ES-I3 (cell line): ENCODE data around the gene SPTBN1.

Source experiments
- H3K36me3 ChIP-seq: 2 replicates; pipeline ENCODE4 v1.6.1; 2013; ENCODE audit warnings: mild to moderate bottlenecking, low read length, control low read depth, moderate library complexity; ENCODE audit not compliant: insufficient read depth
- H3K4me1 ChIP-seq: 2 replicates; pipeline ENCODE4 v1.6.1; 2013; ENCODE audit warnings: mild to moderate bottlenecking, control low read depth, low read length; ENCODE audit not compliant: insufficient read depth
- H3K9ac ChIP-seq: 2 replicates; pipeline ENCODE4 v1.6.1; 2013; ENCODE audit warnings: low read depth, mild to moderate bottlenecking, low read length, moderate library complexity
- H3K9me3 ChIP-seq: 2 replicates; pipeline ENCODE4 v1.6.1; 2013; ENCODE audit warnings: mild to moderate bottlenecking, low read length, moderate library complexity; ENCODE audit not compliant: control insufficient read depth, insufficient read depth

Gene SPTBN1

GRCh38 chr2:54652540-54652939 lies 196.4 kb downstream of the SPTBN1 start:
- Histone ChIP-seq H3K9me3 (no peaks in the 10 kb centered on the region), H3K4me1 (no peaks in the 10 kb centered on the region), H3K36me3 (peaks cover 35% of the 10 kb centered on the region), H3K9ac (no peak overlapping the region)

DNA sequence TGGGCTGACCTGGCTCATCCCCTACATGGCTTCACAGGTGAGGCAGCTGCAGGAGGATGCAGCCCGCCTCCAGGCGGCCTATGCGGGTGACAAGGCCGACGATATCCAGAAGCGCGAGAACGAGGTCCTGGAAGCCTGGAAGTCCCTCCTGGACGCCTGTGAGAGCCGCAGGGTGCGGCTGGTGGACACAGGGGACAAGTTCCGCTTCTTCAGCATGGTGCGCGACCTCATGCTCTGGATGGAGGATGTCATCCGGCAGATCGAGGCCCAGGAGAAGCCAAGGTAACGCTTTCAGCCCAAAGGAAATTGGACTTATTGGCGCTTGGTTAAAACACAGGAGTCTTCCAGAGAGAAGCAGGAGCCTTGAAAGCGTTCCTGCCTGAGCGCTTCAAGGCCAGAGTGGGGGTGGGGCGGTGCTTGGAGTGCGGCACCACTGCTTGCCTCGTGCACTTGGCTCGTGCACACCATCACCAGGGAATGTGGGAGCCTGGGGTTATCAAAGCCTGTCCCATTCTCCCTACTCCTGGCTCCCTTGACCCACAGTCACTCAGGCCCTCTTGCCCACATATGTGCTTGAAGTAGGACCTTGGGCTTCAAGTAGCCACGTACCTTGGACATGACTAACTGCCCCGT lies 197.6 kb downstream of the SPTBN1 start:
- Histone ChIP-seq H3K9ac (no peak overlapping the region), H3K36me3 (peaks cover 39% of the 10 kb centered on the region), H3K4me1 (no peaks in the 10 kb centered on the region), H3K9me3 (no peaks in the 10 kb centered on the region)

- H3K36me3 ChIP-seq, result peaks cover 36% of the 10 kb centered on the region
- no peaks in the 10 kb centered on the region for H3K4me1 ChIP-seq
- no peaks in the 10 kb centered on the region for H3K9me3 ChIP-seq
- H3K9ac ChIP-seq, result no peak overlapping the region
Observed at GRCh38 chr2:54655046-54655809, 199.1 kb downstream of the SPTBN1 start.

- H3K9me3 ChIP-seq, result no peaks in the 10 kb centered on the region
- H3K36me3 ChIP-seq, result peaks cover 34% of the 10 kb centered on the region
- H3K4me1 ChIP-seq, result no peaks in the 10 kb centered on the region
- no peak overlapping the region for H3K9ac ChIP-seq
Observed at GRCh38 chr2:54656863-54657262, 200.7 kb downstream of the SPTBN1 start.

DNA sequence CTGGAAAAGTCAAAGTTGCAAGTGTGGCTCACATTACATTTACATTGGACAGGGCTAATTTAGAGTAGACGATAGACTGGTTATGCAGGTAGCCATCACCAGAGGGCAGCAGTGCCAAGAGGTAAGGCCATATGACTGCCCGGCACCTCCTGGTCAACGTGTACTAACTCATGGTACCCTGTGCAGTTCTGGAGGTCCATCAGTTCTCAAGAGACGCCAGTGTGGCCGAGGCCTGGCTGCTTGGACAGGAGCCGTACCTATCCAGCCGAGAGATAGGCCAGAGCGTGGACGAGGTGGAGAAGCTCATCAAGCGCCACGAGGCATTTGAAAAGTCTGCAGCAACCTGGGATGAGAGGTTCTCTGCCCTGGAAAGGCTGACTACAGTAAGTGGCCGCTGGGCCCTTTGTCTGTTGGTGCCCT lies 201.5 kb downstream of the SPTBN1 start:
- H3K9ac ChIP-seq, result no peak overlapping the region
- H3K4me1 ChIP-seq, result no peaks in the 10 kb centered on the region
- H3K9me3 ChIP-seq, result no peaks in the 10 kb centered on the region
- H3K36me3 ChIP-seq, result peaks cover 35% of the 10 kb centered on the region

GRCh38 chr2:54658564-54659071 lies 202.5 kb downstream of the SPTBN1 start:
- Histone ChIP-seq H3K36me3 (peaks cover 38% of the 10 kb centered on the region), H3K9me3 (no peaks in the 10 kb centered on the region), H3K4me1 (no peaks in the 10 kb centered on the region), H3K9ac (no peak overlapping the region)

DNA sequence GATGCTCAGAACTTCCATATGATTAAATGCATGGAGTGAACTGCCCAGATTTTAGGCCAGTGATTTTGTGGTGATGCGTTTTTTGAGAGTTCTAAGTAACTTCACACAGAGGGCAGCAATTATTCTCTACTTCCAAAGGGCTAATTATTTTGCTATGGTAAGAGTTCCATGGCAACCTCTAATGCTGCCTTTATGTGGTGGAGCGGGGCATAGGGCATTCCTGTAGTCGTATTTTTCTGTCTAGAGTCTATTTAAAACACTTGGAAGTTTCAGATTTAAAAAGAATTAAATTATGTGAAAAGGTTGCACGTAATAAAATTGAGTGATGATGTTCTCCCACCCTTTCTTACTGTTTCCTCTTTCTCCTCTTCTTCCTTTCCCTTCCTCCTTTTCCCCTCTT lies 203.4 kb downstream of the SPTBN1 start:
- H3K9ac ChIP-seq, result no peak overlapping the region
- H3K9me3 ChIP-seq, result no peaks in the 10 kb centered on the region
- no peaks in the 10 kb centered on the region for H3K4me1 ChIP-seq
- H3K36me3 ChIP-seq, result peaks cover 33% of the 10 kb centered on the region

- H3K4me1 ChIP-seq, result peaks cover 6% of the 10 kb centered on the region
- H3K36me3 ChIP-seq, result peaks cover 30% of the 10 kb centered on the region
- H3K9ac ChIP-seq, result no peak overlapping the region
- H3K9me3 ChIP-seq, result no peaks in the 10 kb centered on the region
Observed at GRCh38 chr2:54660752-54661151, 204.6 kb downstream of the SPTBN1 start.

GRCh38 chr2:54663424-54664030 lies 207.4 kb downstream of the SPTBN1 start:
- peaks cover 24% of the 10 kb centered on the region for H3K36me3 ChIP-seq
- no peaks in the 10 kb centered on the region for H3K9me3 ChIP-seq
- no peak overlapping the region for H3K9ac ChIP-seq
- H3K4me1 ChIP-seq, result peaks cover 10% of the 10 kb centered on the region

DNA sequence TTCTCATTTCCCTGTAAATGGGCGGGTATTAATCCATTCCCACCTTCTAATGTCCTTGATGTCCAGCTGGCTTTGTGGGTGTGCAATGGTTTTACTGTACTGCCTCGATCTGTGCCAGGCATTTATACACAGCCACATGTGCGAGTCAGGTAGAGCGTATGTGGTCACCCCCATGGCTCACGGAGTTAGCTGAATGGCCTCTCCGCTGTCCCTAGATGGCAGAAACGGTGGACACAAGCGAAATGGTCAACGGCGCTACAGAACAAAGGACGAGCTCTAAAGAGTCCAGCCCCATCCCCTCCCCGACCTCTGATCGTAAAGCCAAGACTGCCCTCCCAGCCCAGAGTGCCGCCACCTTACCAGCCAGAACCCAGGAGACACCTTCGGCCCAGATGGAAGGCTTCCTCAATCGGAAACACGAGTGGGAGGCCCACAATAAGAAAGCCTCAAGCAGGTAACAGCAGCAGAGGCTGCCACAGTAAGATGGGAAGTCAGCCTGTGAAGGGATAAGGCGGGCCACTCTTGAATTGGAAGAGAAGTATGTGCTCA lies 208.2 kb downstream of the SPTBN1 start:
- peaks cover 17% of the 10 kb centered on the region for H3K36me3 ChIP-seq
- H3K9ac ChIP-seq, result no peak overlapping the region
- peaks cover 10% of the 10 kb centered on the region for H3K4me1 ChIP-seq
- H3K9me3 ChIP-seq, result no peaks in the 10 kb centered on the region

DNA sequence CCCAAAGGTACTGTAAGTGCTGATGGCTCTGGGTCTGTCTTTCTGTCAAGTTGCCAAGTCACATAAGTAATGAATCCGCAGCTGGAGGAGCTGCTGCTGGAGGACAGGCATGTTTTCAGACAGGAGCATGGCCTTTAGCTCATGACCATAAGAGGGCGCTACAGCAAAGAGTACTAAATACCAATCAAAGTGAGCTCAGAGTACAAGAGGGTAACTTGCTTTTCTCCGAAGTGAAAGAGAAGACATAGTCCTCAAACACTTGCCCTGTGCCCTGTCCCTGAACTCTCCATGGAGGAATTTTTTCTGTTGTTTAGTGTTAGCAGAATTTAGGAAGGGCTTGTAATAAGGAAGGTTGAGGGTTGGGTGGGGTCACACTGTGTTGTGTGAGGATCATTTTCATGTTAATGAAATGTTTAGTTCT lies 209.3 kb downstream of the SPTBN1 start:
- Histone ChIP-seq H3K4me1 (peaks cover 10% of the 10 kb centered on the region), H3K36me3 (peaks cover 11% of the 10 kb centered on the region), H3K9ac (no peak overlapping the region), H3K9me3 (no peaks in the 10 kb centered on the region)

DNA sequence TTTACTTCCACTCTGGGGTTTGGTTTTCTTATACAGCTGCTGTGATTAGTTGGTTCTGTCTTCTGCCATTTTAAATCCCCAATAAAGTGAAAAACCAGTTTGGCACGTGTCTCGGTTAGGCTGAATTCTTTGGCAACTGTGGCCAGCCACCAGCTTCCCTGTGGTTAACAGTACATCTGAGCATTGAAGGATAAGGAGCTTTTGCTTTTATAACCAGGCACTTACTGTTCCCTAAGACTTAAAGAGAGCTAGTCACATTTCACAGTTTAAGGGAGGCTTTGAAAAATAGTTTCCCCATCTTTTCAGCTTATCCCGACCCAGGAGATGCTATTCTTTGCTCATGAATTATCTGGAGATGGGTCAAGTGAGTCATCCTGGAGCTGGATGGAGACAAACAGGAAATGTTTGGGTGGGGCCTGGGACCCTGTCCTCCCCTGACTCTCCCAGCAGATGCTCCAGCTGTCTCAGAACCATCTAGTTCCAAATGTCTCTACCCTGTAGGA lies 210.1 kb downstream of the SPTBN1 start:
- H3K36me3 ChIP-seq, result peaks cover 8% of the 10 kb centered on the region
- no peaks in the 10 kb centered on the region for H3K9me3 ChIP-seq
- H3K9ac ChIP-seq, result no peak overlapping the region
- peaks cover 10% of the 10 kb centered on the region for H3K4me1 ChIP-seq

GRCh38 chr2:54666634-54667265 lies 210.6 kb downstream of the SPTBN1 start:
- H3K9ac ChIP-seq, result no peak overlapping the region
- peaks cover 10% of the 10 kb centered on the region for H3K4me1 ChIP-seq
- no peaks in the 10 kb centered on the region for H3K9me3 ChIP-seq
- H3K36me3 ChIP-seq, result peaks cover 8% of the 10 kb centered on the region

DNA sequence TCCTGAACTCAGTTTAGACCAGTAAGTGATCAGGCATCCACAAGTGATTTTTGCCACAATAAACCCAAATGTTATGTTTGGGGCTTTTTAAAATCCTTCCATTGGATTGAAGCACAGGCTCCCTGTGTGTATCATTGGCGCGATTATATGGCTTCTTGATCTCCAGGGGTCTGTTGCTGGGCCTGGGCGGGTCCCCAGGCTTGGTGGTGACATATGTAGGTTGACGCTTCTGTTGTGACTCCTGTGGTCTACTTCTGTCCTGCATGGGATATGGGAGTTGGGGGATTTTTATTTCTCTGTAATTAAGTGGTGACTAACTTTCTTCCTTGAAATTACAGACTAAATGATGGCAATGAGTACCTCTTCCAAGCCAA lies 211.1 kb downstream of the SPTBN1 start:
- Histone ChIP-seq H3K4me1 (peaks cover 10% of the 10 kb centered on the region), H3K9me3 (no peaks in the 10 kb centered on the region), H3K36me3 (peaks cover 8% of the 10 kb centered on the region), H3K9ac (no peak overlapping the region)
